DOHH2 (cell line): ENCODE results near the gene DHRS3.

Source experiments
- EZH2phosphoT487 ChIP-seq: fragments of 200-600 bp; sonication (generic); IDR thresholded peaks from 2 replicates; pipeline ENCODE4 v1.6.1; 2017; ENCODE audit warnings: borderline replicate concordance, mild to moderate bottlenecking, antibody characterized with exemption, low read length, moderate library complexity, mixed read lengths
- TF ChIP-seq, protein P1 (sequence below): fragments of 200-600 bp; sonication (generic); IDR thresholded peaks from one replicate; pipeline ENCODE4 v1.5.1; 2014; ENCODE audit warnings: antibody characterized with exemption, mild to moderate bottlenecking, low read depth, low read length; ENCODE audit not compliant: poor library complexity, severe bottlenecking

DNA sequence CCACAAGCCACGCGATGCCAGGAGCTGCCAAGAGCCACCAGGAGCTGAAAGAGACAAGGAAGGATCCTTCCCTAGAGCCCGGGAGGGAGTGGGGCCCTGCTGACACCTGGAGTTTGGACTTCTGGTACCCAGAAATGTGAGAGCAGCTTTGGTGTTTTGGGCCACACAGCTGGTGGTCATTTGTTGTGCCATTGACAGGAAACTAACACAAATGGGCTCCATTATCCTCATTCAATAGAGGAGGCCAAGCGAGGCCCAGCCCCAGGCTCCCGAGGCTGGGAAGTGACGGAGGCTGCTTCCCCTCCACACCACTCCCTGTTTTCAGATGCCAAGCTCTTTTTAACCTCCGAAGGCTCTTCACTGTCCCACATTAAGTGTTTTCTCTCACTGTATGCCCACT is 25.5 kb downstream of the DHRS3 start:
- TF ChIP-seq, protein P1, sequence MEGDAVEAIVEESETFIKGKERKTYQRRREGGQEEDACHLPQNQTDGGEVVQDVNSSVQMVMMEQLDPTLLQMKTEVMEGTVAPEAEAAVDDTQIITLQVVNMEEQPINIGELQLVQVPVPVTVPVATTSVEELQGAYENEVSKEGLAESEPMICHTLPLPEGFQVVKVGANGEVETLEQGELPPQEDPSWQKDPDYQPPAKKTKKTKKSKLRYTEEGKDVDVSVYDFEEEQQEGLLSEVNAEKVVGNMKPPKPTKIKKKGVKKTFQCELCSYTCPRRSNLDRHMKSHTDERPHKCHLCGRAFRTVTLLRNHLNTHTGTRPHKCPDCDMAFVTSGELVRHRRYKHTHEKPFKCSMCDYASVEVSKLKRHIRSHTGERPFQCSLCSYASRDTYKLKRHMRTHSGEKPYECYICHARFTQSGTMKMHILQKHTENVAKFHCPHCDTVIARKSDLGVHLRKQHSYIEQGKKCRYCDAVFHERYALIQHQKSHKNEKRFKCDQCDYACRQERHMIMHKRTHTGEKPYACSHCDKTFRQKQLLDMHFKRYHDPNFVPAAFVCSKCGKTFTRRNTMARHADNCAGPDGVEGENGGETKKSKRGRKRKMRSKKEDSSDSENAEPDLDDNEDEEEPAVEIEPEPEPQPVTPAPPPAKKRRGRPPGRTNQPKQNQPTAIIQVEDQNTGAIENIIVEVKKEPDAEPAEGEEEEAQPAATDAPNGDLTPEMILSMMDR: no peak
- TF ChIP-seq EZH2phosphoT487: no peak
